MM.1S (cell line): ENCODE results near the gene PRKCB.
"Not testable (repeated sequence)": the region's sequence is repeated elsewhere in the genome, so short reads cannot be mapped to it uniquely, and the experiment has no call there.

ENCODE experiments used
- DNase-seq: peaks from one replicate; pipeline ENCODE4 v3.0.0-alpha.2; 2015
- H2AFZ ChIP-seq: fragments of 300-600 bp; sonication (generic); 2 replicates; pipeline ENCODE4 v1.6.0; 2016; ENCODE audit warnings: antibody characterized with exemption, low read length
- H3F3A ChIP-seq: fragments of 300-600 bp; sonication (generic); 2 replicates; pipeline ENCODE4 v1.6.1; 2016; ENCODE audit warnings: mild to moderate bottlenecking, antibody characterized with exemption, low read length, moderate library complexity, mixed read lengths; ENCODE audit not compliant: insufficient read depth
- H3K27ac ChIP-seq: fragments of 300-600 bp; sonication (generic); 2 replicates; pipeline ENCODE4 v1.5.1; 2016; ENCODE audit warnings: mild to moderate bottlenecking, low read length
- H3K27me3 ChIP-seq: fragments of 300-600 bp; sonication (generic); replicated peaks from 2 replicates; pipeline ENCODE4 v1.6.0; 2016; ENCODE audit warnings: low read length; ENCODE audit not compliant: insufficient read depth
- H3K36me3 ChIP-seq: fragments of 300-600 bp; sonication (generic); replicated peaks from 2 replicates; pipeline ENCODE4 v1.6.1; 2016; ENCODE audit warnings: mild to moderate bottlenecking, low read length, mixed read lengths; ENCODE audit not compliant: insufficient read depth
- H3K4me1 ChIP-seq: fragments of 300-600 bp; sonication (generic); 2 replicates; pipeline ENCODE4 v1.6.1; 2016; ENCODE audit warnings: low read length, mixed read lengths
- H3K4me2 ChIP-seq: fragments of 300-600 bp; sonication (generic); 2 replicates; pipeline ENCODE4 v1.6.0; 2016; ENCODE audit warnings: low read depth, low read length
- H3K4me3 ChIP-seq: fragments of 300-600 bp; sonication (generic); 2 replicates; pipeline ENCODE4 v1.5.1; 2016; ENCODE audit warnings: low read length, mixed read lengths
- H3K79me2 ChIP-seq: fragments of 300-600 bp; sonication (generic); 2 replicates; pipeline ENCODE4 v1.6.1; 2016; ENCODE audit warnings: mixed run types, low read length, mixed read lengths
- H3K9ac ChIP-seq: fragments of 300-600 bp; sonication (generic); 2 replicates; pipeline ENCODE4 v1.6.1; 2016; ENCODE audit warnings: low read length, mixed read lengths
- H3K9me2 ChIP-seq: fragments of 300-600 bp; sonication (generic); replicated peaks from 2 replicates; pipeline ENCODE4 v1.6.1; 2016; ENCODE audit warnings: mild to moderate bottlenecking, low read length, mixed read lengths; ENCODE audit not compliant: insufficient read depth
- H3K9me3 ChIP-seq: fragments of 300-600 bp; sonication (generic); replicated peaks from 2 replicates; pipeline ENCODE4 v1.6.1; 2016; ENCODE audit warnings: mild to moderate bottlenecking, low read length, mixed read lengths; ENCODE audit not compliant: insufficient read depth
- H4K20me1 ChIP-seq: fragments of 300-600 bp; sonication (generic); 2 replicates; pipeline ENCODE4 v1.6.1; 2016; ENCODE audit warnings: mild to moderate bottlenecking, low read length, moderate library complexity, mixed read lengths; ENCODE audit not compliant: insufficient read depth
- CTCF ChIP-seq: fragments of 300-600 bp; sonication (generic); IDR thresholded peaks from 2 replicates; pipeline ENCODE4 v1.5.1; 2016; ENCODE audit warnings: antibody characterized with exemption, low read length, mixed read lengths
- EZH2 ChIP-seq: fragments of 300-600 bp; sonication (generic); optimal IDR thresholded peaks from 2 replicates; pipeline ENCODE3; 2017; ENCODE audit warnings: low read depth, mild to moderate bottlenecking, antibody characterized with exemption, low read length, mixed read lengths
- EZH2phosphoT487 ChIP-seq: fragments of 300-600 bp; sonication (generic); IDR thresholded peaks from 2 replicates; pipeline ENCODE4 v1.6.1; 2018; ENCODE audit warnings: antibody characterized with exemption, low read length

Gene PRKCB

GRCh38 chr16:24101431-24101830 lies 265.6 kb downstream of the PRKCB start:
- Histone ChIP-seq H2AFZ (no peak overlapping the region), H3K9me3 (no peaks in the 10 kb centered on the region), H4K20me1 (no peaks in the 10 kb centered on the region), H3K4me3 (no peak overlapping the region), H3K9ac (no peak overlapping the region), H3K79me2 (no peaks in the 10 kb centered on the region), H3K27ac (no peak overlapping the region), H3K4me2 (no peak overlapping the region), H3K36me3 (no peaks in the 10 kb centered on the region), H3K9me2 (no peaks in the 10 kb centered on the region), H3K27me3 (no peaks in the 10 kb centered on the region), H3F3A (no peaks in the 10 kb centered on the region), H3K4me1 (no peaks in the 10 kb centered on the region)
- TF ChIP-seq CTCF (no peak), EZH2 (no peak), EZH2phosphoT487 (no peak)
- DNase-seq = no peak

- DNase-seq = no peak
- no peak for TF ChIP-seq EZH2phosphoT487
- TF ChIP-seq EZH2 = no peak
- no peak for TF ChIP-seq CTCF
- no peaks in the 10 kb centered on the region for H3K27me3 ChIP-seq
- no peak overlapping the region for H3K4me2 ChIP-seq
- H4K20me1 ChIP-seq = no peaks in the 10 kb centered on the region
- H3K9me3 ChIP-seq = no peaks in the 10 kb centered on the region
- no peaks in the 10 kb centered on the region for H3K4me1 ChIP-seq
- no peaks in the 10 kb centered on the region for H3K79me2 ChIP-seq
- H3K4me3 ChIP-seq = no peak overlapping the region
- H3F3A ChIP-seq = no peaks in the 10 kb centered on the region
- no peak overlapping the region for H3K9ac ChIP-seq
- H3K9me2 ChIP-seq = no peaks in the 10 kb centered on the region
- H3K27ac ChIP-seq = no peak overlapping the region
- no peaks in the 10 kb centered on the region for H3K36me3 ChIP-seq
- no peak overlapping the region for H2AFZ ChIP-seq
These were observed 266.5 kb downstream of the PRKCB start for GRCh38 chr16:24102209-24102660.

GRCh38 chr16:24105471-24105870 lies 269.7 kb downstream of the PRKCB start:
- H3K36me3 ChIP-seq, H2AFZ ChIP-seq, H3K4me1 ChIP-seq, H3K27me3 ChIP-seq, DNase-seq, H3K4me3 ChIP-seq, H3F3A ChIP-seq, H3K9me3 ChIP-seq, H3K27ac ChIP-seq, H3K9me2 ChIP-seq, H4K20me1 ChIP-seq, H3K9ac ChIP-seq, H3K79me2 ChIP-seq, H3K4me2 ChIP-seq: not testable (repeated sequence)

GRCh38 chr16:24108090-24108489 lies 272.3 kb downstream of the PRKCB start:
- not testable (repeated sequence) for H3F3A ChIP-seq, H4K20me1 ChIP-seq, H3K9me3 ChIP-seq, H3K79me2 ChIP-seq, H2AFZ ChIP-seq, H3K4me1 ChIP-seq, H3K9ac ChIP-seq, H3K9me2 ChIP-seq, H3K4me2 ChIP-seq, H3K4me3 ChIP-seq, H3K36me3 ChIP-seq, DNase-seq, H3K27ac ChIP-seq, H3K27me3 ChIP-seq
